Measurements from ENCODE around the gene SCRT2. TPM values are rescaled to one million over a fixed set of nuclear protein-coding genes. Genes with fewer than 3 reads are reported as not detected.
"Not testable (repeated sequence)": the region's sequence is repeated elsewhere in the genome, so short reads cannot be mapped to it uniquely, and the experiment has no call there.

SCRT2 gene
- total RNA-seq: not detected

DNA sequence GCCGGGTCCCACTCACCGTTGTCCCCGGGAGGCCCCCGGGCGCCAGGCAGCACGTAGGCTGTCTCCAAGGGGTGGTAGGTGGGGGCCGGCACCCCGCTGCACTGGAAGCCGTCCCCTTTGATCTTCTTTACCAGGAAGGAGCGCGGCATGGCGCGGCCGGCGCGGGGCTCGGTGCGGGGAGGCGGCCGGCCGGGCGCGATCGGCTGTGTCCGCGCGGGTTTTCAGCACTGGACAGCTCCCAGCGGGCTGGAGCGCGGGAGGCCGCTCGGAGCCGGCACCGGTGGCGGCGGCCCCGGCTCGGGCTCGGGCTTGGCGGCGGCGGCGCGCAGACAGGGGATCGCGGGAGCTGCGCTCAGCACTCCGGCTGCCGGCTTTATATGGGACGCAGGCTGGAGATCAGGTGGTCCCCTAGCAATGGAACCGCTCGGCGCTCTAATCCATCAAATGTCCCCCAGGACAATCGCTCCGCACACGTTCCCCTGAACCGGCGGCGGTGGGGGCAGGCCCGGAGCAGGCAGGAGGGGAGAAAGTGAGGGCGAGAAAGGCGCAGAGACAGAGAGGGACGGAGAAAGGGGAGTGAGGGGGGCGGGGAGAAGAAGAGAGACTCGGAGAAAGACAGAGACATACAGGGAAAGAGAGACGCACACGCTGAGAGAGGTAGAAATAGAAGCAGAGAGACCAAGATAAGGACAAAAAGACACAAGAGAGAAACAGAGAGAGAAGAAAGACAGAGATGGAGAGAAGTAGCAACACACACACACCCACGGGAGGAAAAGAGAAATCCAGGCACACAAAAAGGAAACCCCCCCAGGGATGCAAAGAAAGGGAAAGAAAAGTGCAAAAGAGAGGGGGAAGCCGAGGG is at the start of gene SCRT2:
TSS of gene SCRT2 (minus strand) at position 350 of the 862 bp plus-strand sequence. CDS start at position 149, 201 bp downstream.
- Mint-ChIP-seq H3K4me1 (peaks cover 14% of the 10 kb centered on the region), H3K4me3 (peak within 1 kb of the TSS; percentile 20), H3K9me3 (no peaks in the 10 kb centered on the region), H3K27ac (no peak within 1 kb of the TSS), H3K36me3 (no peaks in the 10 kb centered on the region), H3K27me3 (peaks cover 69% of the 10 kb centered on the region)
- peak; percentile 86 for DNase-seq
- POLR2A ChIA-PET: no interaction called here
- peak; percentile 81 for ATAC-seq (ENCODE audit: low read depth)

DNA sequence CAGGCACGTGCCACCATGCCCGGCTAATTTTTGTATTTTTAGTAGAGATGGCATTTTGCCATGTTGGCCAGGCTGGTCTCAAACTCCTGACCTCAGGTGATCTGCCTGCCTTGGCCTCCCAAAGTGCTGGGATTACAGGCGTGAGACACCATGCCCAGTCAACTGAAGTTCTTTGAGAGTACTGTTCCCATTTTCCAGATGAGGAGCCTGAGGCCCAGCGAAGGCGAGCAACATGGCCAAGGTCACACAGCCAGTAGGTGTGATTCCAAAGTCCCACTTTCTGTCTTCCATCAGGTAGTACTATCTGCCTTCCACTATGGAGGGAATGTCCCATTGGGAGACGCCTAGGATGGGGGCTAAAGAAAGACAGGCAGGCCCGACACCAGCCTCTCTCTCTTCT is 49.2 kb upstream of the SCRT2 start:
- H3K4me1 Mint-ChIP-seq; POLR2A ChIA-PET; H3K36me3 Mint-ChIP-seq; H3K9me3 Mint-ChIP-seq; H3K4me3 Mint-ChIP-seq; H3K27ac Mint-ChIP-seq; DNase-seq; ATAC-seq (ENCODE audit: low read depth): not testable (repeated sequence)
- H3K27me3 Mint-ChIP-seq: peaks cover 29% of the 10 kb centered on the region

DNA sequence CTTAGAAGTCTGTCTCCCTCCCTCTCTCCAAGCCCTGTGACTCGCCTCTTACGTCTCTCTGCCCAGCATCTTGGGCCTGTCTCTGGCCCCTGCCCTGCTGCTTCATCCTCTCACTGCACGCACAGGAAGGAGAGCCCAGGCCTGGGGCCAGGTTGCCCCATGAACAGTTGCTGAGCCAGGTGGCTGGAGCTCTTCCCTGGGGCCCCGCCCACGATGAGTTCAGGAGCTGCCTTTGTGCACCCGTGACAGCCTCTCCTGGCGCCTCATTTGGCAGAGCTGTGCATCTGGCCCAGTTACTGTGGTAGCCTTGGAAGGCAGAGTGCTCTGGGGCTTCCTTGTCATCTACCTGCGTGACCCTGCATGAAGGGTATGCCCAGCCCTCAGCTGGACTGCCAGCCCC is 48.2 kb upstream of the SCRT2 start:
- Mint-ChIP-seq H3K4me1 (no peaks in the 10 kb centered on the region), H3K4me3 (no peak overlapping the region), H3K36me3 (no peaks in the 10 kb centered on the region), H3K9me3 (no peaks in the 10 kb centered on the region), H3K27me3 (peaks cover 20% of the 10 kb centered on the region), H3K27ac (no peak overlapping the region)
- DNase-seq (no peak), ATAC-seq (ENCODE audit: low read depth) (no peak)
- POLR2A ChIA-PET: no interaction called here

DNA sequence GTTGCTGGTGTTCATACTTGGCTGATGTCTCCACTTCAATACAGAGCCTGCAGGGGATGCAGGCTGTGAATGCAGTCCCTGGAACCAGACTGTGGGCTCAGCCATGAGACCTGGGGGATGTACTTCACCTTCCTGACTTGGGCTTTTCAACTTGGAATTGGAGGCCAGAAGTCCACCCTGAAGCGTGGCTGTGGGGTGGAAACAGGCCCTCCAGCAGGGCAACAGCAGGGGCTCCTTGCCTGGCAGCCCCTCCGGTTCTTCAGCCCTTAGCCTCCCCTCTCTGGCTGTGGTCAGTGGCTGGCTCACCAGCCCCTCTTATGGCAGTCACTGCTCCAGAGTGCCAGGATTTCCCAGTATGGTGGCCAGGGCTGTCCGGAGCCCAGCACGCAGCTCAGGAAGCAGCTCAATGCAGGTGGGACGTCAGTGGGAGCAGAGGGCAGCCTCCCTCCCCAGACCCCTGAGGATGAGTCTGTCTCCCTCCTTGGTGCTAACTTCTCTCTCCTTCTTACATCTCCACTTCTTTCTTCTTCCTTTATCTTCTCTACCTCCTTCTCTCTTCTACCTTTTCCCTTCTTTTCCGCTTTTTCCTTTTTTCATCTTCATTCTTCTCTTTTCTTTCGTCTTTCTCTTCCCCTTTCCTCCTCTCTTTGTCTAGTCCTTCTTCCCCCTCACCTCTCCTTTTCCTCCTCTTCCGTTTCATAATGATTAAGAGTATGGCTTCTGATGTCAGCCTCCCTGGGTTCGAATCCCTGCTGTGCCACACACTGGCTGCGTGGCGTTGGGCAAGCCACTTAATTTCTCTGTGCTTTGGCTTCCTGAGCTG is 47.4 kb upstream of the SCRT2 start:
- Mint-ChIP-seq H3K9me3 (no peaks in the 10 kb centered on the region), H3K36me3 (no peaks in the 10 kb centered on the region), H3K27ac (no peak overlapping the region), H3K4me3 (no peak overlapping the region), H3K27me3 (peaks cover 16% of the 10 kb centered on the region), H3K4me1 (no peaks in the 10 kb centered on the region)
- no peak for ATAC-seq (ENCODE audit: low read depth)
- POLR2A ChIA-PET: no interaction called here
- DNase-seq: no peak

DNA sequence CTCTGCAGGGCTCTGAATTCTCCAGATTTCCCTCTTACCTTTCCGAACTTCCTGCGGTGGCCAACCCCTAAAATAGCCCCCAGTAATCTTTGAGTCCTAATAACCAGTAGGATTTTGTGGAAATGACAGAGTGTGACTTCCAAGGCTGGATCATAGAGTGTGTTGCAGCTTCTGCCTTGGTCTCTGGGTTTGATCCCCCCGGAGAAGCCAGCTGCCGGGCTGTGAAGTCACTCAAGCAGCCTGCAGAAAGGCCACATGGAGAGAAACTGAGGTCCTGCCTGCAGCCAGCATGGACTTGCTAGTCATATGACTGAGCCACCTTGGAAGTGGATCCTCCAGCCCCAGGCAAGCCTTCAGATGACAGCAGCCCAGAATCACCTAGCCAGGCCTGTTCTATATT is 46.3 kb upstream of the SCRT2 start:
- Mint-ChIP-seq H3K9me3 (no peaks in the 10 kb centered on the region), H3K4me1 (no peaks in the 10 kb centered on the region), H3K27ac (no peak overlapping the region), H3K36me3 (no peaks in the 10 kb centered on the region), H3K4me3 (no peak overlapping the region), H3K27me3 (peaks cover 13% of the 10 kb centered on the region)
- DNase-seq: no peak
- POLR2A ChIA-PET: no interaction called here
- no peak for ATAC-seq (ENCODE audit: low read depth)

DNA sequence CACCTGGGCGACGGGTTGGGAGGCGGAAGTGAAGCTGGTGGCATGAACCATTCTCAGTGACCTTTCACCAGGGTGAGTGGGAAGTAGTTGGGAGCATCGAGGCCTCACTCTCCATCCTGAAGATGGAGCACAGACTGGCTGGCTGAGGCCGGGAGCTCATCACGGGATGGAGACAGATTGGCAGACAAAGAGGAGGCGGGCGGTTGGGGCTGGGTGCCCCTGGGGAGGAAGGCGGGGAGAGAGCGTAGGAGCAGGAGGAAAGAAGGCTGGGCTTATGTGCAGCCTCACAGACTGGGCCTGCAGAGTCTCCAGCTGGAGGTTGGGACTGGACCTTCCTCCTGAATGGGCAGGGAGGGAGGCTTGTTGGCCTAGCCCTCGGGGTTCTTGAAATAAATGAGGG is 44.2 kb upstream of the SCRT2 start:
- no peak overlapping the region for H3K27ac Mint-ChIP-seq
- ATAC-seq (ENCODE audit: low read depth) (no peak), DNase-seq (no peak)
- H3K4me3 Mint-ChIP-seq: no peak overlapping the region
- peaks cover 1% of the 10 kb centered on the region for H3K27me3 Mint-ChIP-seq
- POLR2A ChIA-PET: no interaction called here
- H3K4me1 Mint-ChIP-seq: no peaks in the 10 kb centered on the region
- H3K9me3 Mint-ChIP-seq: no peaks in the 10 kb centered on the region
- H3K36me3 Mint-ChIP-seq: no peaks in the 10 kb centered on the region

DNA sequence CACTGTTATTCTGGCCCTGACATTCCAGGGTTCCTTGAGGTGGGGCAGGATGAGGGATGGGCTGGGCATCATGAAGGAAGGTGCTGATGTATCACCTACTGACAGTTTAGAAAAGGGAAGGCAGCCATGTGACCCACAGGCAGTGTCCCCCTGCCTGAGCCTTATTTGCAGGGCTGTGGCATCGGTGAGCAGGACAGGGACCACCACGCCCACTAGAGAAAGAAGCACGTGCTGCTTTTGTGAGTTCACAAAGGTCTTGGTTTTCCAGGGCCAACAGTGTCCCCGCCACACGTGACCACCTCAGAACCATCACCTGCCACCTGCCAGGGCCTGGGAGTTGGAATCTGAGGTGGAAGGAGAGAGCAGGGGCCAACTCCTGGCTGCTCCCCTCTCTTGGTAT is 43.5 kb upstream of the SCRT2 start:
- Mint-ChIP-seq H3K27me3 (peaks cover 1% of the 10 kb centered on the region), H3K27ac (no peak overlapping the region), H3K4me3 (no peak overlapping the region), H3K9me3 (no peaks in the 10 kb centered on the region), H3K36me3 (no peaks in the 10 kb centered on the region), H3K4me1 (no peaks in the 10 kb centered on the region)
- ATAC-seq (ENCODE audit: low read depth) (no peak), DNase-seq (no peak)
- POLR2A ChIA-PET: no interaction called here

DNA sequence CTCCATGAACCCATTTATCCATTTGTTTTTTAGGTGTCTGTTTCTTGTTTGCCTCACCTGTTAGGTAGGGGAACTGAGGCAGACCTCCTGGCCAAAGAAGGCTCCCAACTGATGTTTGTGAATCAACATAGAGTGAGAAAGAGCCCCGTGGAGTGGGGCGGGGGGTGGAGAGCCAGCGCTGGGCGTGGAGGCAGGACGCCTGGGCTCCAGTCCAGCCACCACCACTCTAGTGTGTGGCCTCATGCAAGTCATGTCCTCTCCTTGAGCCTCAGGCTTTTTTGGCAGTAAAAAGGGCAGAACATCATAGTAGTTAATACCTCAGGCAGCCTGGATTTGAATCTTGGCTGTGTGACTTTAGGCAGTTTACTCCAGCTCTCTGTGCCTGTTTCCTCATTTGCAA is 42.2 kb upstream of the SCRT2 start:
- Mint-ChIP-seq H3K4me1 (no peaks in the 10 kb centered on the region), H3K4me3 (no peak overlapping the region), H3K27me3 (peaks cover 5% of the 10 kb centered on the region), H3K9me3 (no peaks in the 10 kb centered on the region), H3K36me3 (no peaks in the 10 kb centered on the region), H3K27ac (no peak overlapping the region)
- POLR2A ChIA-PET: no interaction called here
- DNase-seq: no peak
- no peak for ATAC-seq (ENCODE audit: low read depth)

DNA sequence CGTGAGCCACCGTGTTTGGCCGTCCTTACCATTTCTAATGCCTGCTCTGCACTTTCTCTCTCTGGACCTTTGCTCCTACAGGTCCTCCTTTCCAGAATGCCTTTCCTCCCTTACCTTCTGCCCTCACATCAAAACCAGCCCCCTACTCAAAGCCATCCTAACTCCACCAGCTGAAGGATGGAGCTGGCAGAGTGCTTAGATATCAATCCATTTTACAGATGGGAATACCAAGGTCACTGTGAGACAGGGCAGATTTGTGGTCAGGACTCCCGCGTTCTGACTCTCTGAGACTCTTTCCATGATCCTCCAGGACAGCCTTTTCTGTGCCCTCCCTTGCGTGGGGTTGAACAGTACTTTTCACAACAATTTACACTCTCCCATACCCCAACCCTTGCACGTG is 41.7 kb upstream of the SCRT2 start:
- no peak overlapping the region for H3K27ac Mint-ChIP-seq
- no peak overlapping the region for H3K4me3 Mint-ChIP-seq
- no peaks in the 10 kb centered on the region for H3K4me1 Mint-ChIP-seq
- H3K9me3 Mint-ChIP-seq: no peaks in the 10 kb centered on the region
- H3K27me3 Mint-ChIP-seq: peaks cover 5% of the 10 kb centered on the region
- H3K36me3 Mint-ChIP-seq: no peaks in the 10 kb centered on the region
- no peak for DNase-seq
- POLR2A ChIA-PET: no interaction called here
- ATAC-seq (ENCODE audit: low read depth): no peak

DNA sequence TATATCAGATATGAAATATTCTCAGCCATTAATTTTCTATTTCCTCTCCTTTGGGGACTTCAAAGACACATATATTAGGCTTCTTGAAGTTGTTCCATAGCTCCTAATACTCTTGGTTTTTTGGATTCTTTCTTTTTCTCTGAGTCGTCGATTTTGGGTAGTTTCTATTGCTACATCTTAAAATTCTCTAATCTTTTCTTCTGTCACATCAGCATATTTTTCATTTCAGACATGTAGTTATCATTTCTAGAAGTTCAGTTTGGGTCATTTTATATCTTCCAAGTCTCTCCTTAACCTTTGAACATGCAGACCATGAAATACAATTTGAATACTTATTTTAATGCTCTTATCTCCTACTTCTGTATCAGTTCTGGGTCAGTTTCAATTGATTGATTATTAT is 38.9 kb upstream of the SCRT2 start:
- Mint-ChIP-seq H3K27ac (no peak overlapping the region), H3K4me1 (no peaks in the 10 kb centered on the region), H3K27me3 (peaks cover 20% of the 10 kb centered on the region), H3K9me3 (peaks cover 3% of the 10 kb centered on the region), H3K36me3 (peaks cover under 1% of the 10 kb centered on the region), H3K4me3 (no peak overlapping the region)
- POLR2A ChIA-PET: no interaction called here
- DNase-seq: no peak
- ATAC-seq (ENCODE audit: low read depth): no peak

DNA sequence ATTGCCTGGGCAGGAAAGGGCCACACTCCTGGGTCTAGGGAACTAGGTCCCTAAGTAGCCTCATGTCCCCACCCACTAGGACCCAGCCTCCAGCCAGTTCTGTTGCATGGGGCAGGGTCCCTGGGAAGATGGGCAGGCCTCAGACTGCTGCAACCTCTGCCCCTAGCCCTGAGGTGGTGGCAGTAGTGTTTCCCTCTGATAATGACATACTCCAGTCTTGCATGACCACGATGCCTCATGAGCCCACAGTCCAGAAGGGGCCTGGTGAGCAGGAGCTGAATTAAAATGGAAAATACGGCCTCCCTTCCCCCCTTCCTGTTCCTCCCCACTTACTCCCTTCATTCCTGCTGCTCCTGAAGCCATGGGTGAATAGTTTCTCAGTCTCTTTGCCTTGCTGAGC is 36.0 kb upstream of the SCRT2 start:
- H3K36me3 Mint-ChIP-seq: peaks cover 6% of the 10 kb centered on the region
- DNase-seq (no peak), ATAC-seq (ENCODE audit: low read depth) (no peak)
- H3K4me3 Mint-ChIP-seq: no peak overlapping the region
- H3K27ac Mint-ChIP-seq: no peak overlapping the region
- POLR2A ChIA-PET: no interaction called here
- H3K9me3 Mint-ChIP-seq: peaks cover 9% of the 10 kb centered on the region
- H3K4me1 Mint-ChIP-seq: no peaks in the 10 kb centered on the region
- peaks cover 31% of the 10 kb centered on the region for H3K27me3 Mint-ChIP-seq

DNA sequence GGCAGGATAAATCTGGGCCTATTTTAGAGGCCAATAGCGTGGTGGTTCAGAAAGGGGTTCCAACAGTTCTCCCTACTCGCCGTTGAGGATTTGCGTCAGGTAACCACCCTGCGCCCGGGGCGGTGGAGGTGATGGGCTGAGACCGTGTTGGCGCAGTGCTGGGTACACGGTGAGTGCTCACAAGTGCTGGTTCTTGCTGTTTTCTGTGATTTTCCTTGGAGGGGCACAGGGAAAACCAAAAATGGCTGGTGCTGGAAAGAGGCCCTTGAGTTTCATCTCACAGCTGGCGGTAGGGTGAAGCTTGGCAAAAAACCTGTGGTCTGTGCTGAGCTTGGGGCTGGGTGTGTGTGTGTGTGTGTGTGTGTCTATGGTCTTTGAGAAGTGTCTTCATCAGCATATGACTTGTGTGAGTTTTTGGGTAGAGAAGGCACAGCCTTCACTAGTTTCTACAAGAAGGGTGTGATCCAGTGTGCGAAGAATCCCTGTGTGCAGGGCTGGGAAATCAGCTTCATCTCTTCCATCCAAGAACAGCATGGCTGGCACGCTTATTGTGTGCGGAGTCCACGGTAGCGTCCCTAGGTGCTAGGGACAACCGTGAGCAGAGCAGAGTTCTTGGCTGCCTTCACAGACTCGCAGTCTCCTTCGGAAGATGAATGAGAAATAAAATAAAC is 35.3 kb upstream of the SCRT2 start:
- Mint-ChIP-seq H3K4me3 (no peak overlapping the region), H3K27me3 (peaks cover 31% of the 10 kb centered on the region), H3K9me3 (peaks cover 9% of the 10 kb centered on the region), H3K36me3 (peaks cover 6% of the 10 kb centered on the region), H3K4me1 (no peaks in the 10 kb centered on the region), H3K27ac (no peak overlapping the region)
- DNase-seq: no peak
- POLR2A ChIA-PET: no interaction called here
- ATAC-seq (ENCODE audit: low read depth): no peak

DNA sequence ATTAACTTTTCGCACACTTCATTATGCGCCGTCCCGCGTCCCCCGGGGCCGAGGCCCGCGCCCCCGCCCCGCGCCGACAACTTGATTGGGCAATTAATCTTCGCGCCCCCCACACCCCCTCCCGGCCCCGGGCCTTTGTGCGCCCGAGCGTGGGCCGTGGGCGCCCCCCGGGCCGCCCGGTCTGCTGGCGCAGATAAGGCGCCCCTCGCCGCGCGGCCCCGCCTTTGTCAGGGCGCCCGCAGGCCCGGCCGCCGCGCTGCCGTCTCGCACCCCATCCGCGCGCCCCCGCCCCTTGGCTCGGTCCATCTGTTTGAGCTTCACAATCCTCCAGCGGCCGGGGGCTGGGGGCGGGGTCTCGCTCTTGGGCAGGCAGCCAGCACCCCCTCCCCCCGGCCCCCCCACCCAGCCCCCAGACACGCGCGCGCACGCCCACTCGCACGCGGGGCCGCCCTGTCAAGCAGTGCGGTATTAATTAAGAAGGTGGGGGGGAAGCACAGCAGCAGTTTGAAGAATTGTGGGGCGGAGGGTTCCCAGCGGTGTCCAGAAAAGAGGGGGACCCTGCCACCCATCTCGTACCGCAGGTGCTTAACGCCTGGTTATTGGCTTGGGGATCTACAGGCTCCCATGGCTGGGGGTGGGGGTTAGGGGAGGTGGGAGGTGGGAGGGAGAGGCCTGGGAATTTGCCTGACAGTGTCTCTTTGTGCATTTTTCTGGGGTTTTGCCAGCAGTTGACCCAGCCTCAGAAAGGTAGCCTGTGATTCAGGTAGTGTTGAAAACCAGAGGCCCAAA is 34.6 kb upstream of the SCRT2 start:
- ATAC-seq (ENCODE audit: low read depth) (no peak), DNase-seq (no peak)
- H3K27me3 Mint-ChIP-seq: peaks cover 31% of the 10 kb centered on the region
- H3K27ac Mint-ChIP-seq: no peak overlapping the region
- no peaks in the 10 kb centered on the region for H3K4me1 Mint-ChIP-seq
- POLR2A ChIA-PET: interaction anchor here (0.6 kb wide), 1 partner anchor 13 kb away, joined by 3 read pairs; no protein-coding TSS in a partner anchor
- H3K4me3 Mint-ChIP-seq: no peak overlapping the region
- H3K9me3 Mint-ChIP-seq: peaks cover 9% of the 10 kb centered on the region
- H3K36me3 Mint-ChIP-seq: peaks cover 6% of the 10 kb centered on the region

Data from activated naive CD8-positive, alpha-beta T cell treated with anti-CD3 and anti-CD28 coated beads, Interleukin-2, amount 10 ng/mL, durations not matched to agents 7 days and 5 days (primary cell).